ENCODE measurements around the gene RUSF1. TPM values are rescaled to one million over a fixed set of nuclear protein-coding genes. Genes with fewer than 3 reads are reported as not detected.

The RUSF1 gene
- polyA plus RNA-seq, 2 donors = 31.6 to 52.1 TPM

GRCh38 chr16:31480851-31481536, 27.2 kb downstream of the RUSF1 start:
- WGBS, 2 donors = 39 to 47% methylated on average over 7 of the region's 7 CpGs
- H3K4me1 ChIP-seq (ENCODE audit: control insufficient read depth in 2 of 2, insufficient read depth in 2 of 2, low read length in 1 of 2) = peaks cover 5 to 11% of the 10 kb centered on the region in 2 donors
- no peak overlapping the region for H3K4me3 ChIP-seq (ENCODE audit: low read depth in 1 of 2, low read length in 2 of 2)
- H3K36me3 ChIP-seq (ENCODE audit: control insufficient read depth in 2 of 2, insufficient read depth in 2 of 2, low read length in 1 of 2) = peaks cover 0 to 2% of the 10 kb centered on the region in 2 donors
- H3K27me3 ChIP-seq (ENCODE audit: control insufficient read depth in 1 of 2, insufficient read depth in 2 of 2, low read length in 2 of 2) = no peaks in the 10 kb centered on the region
- H3K9me3 ChIP-seq (ENCODE audit: control insufficient read depth in 2 of 2, insufficient read depth in 1 of 2, low read depth in 1 of 2, low read length in 1 of 2) = no peaks in the 10 kb centered on the region
- H3K27ac ChIP-seq (ENCODE audit: low read depth in 2 of 2, low read length in 1 of 2) = no peak overlapping the region

GRCh38 chr16:31479751-31480150, 28.4 kb downstream of the RUSF1 start:
- H3K4me3 ChIP-seq (ENCODE audit: low read depth in 1 of 2, low read length in 2 of 2) = no peak overlapping the region
- peaks cover 0 to 2% of the 10 kb centered on the region in 2 donors for H3K36me3 ChIP-seq (ENCODE audit: control insufficient read depth in 2 of 2, insufficient read depth in 2 of 2, low read length in 1 of 2)
- H3K27ac ChIP-seq (ENCODE audit: low read depth in 2 of 2, low read length in 1 of 2) = no peak overlapping the region
- no peaks in the 10 kb centered on the region for H3K9me3 ChIP-seq (ENCODE audit: control insufficient read depth in 2 of 2, insufficient read depth in 1 of 2, low read depth in 1 of 2, low read length in 1 of 2)
- 73 to 78% methylated on average over 9 of the region's 9 CpGs for WGBS, 2 donors
- peaks cover 7 to 13% of the 10 kb centered on the region in 2 donors for H3K4me1 ChIP-seq (ENCODE audit: control insufficient read depth in 2 of 2, insufficient read depth in 2 of 2, low read length in 1 of 2)
- H3K27me3 ChIP-seq (ENCODE audit: control insufficient read depth in 1 of 2, insufficient read depth in 2 of 2, low read length in 2 of 2) = no peaks in the 10 kb centered on the region

- WGBS, 2 donors = 75 to 76% methylated on average over 3 of the region's 3 CpGs
- peaks cover 0 to 2% of the 10 kb centered on the region in 2 donors for H3K36me3 ChIP-seq (ENCODE audit: control insufficient read depth in 2 of 2, insufficient read depth in 2 of 2, low read length in 1 of 2)
- H3K4me3 ChIP-seq (ENCODE audit: low read depth in 1 of 2, low read length in 2 of 2) = no peak overlapping the region
- H3K27me3 ChIP-seq (ENCODE audit: control insufficient read depth in 1 of 2, insufficient read depth in 2 of 2, low read length in 2 of 2) = no peaks in the 10 kb centered on the region
- H3K27ac ChIP-seq (ENCODE audit: low read depth in 2 of 2, low read length in 1 of 2) = no peak overlapping the region
- peaks cover 7 to 13% of the 10 kb centered on the region in 2 donors for H3K4me1 ChIP-seq (ENCODE audit: control insufficient read depth in 2 of 2, insufficient read depth in 2 of 2, low read length in 1 of 2)
- H3K9me3 ChIP-seq (ENCODE audit: control insufficient read depth in 2 of 2, insufficient read depth in 1 of 2, low read depth in 1 of 2, low read length in 1 of 2) = no peaks in the 10 kb centered on the region
Observed at GRCh38 chr16:31478956-31479355, 29.2 kb downstream of the RUSF1 start.

DNA sequence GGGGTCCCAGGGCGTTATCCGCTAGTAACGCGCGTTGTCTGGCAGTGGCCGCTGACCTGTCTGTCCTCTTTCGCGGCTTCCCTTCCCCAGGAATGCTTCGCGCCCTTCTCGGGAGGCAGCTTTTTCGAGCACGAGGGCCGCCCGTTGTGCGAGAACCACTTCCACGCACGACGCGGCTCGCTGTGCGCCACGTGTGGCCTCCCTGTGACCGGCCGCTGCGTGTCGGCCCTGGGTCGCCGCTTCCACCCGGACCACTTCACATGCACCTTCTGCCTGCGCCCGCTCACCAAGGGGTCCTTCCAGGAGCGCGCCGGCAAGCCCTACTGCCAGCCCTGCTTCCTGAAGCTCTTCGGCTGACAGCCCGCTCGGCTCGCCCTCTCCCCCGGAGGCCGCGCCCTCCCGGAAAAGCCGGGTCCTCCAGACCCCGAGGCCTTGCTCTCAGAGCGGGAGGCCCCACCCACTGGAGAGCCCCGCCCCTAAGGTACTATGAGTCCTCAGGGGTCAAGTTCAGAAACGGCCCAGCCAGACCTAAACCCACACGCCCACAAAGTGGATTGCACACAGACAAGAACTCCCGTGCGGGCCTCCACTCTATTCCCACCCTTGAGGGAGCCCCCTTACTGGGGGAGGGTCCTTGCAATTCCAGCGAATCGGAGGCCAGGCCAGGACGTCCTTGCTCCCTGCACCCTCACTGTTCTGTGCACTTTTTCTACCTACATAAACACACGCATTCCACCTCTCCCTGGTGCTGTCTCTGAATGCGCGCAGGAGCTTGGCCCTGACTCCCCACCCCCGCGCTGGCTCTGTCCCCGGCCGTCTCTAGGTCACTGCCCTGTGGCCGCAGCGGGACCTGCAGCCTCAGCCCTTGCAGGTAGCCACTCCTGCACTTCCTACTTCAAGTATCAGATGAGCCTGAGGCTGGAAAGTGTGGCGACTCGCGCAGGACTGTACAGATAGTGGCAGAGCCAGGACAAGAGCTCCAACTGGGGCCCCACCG, 30.7 kb downstream of the RUSF1 start:
- H3K9me3 ChIP-seq (ENCODE audit: control insufficient read depth in 2 of 2, insufficient read depth in 1 of 2, low read depth in 1 of 2, low read length in 1 of 2) = no peaks in the 10 kb centered on the region
- peaks cover 0 to 2% of the 10 kb centered on the region in 2 donors for H3K36me3 ChIP-seq (ENCODE audit: control insufficient read depth in 2 of 2, insufficient read depth in 2 of 2, low read length in 1 of 2)
- H3K27ac ChIP-seq (ENCODE audit: low read depth in 2 of 2, low read length in 1 of 2) = peak overlapping the region in 1 of 2 donors; percentile 48
- H3K27me3 ChIP-seq (ENCODE audit: control insufficient read depth in 1 of 2, insufficient read depth in 2 of 2, low read length in 2 of 2) = no peaks in the 10 kb centered on the region
- H3K4me3 ChIP-seq (ENCODE audit: low read depth in 1 of 2, low read length in 2 of 2) = peak overlapping the region; percentile 31 to 44
- peaks cover 9 to 18% of the 10 kb centered on the region in 2 donors for H3K4me1 ChIP-seq (ENCODE audit: control insufficient read depth in 2 of 2, insufficient read depth in 2 of 2, low read length in 1 of 2)
- 33 to 42% methylated on average over 67 of the region's 67 CpGs for WGBS, 2 donors

DNA sequence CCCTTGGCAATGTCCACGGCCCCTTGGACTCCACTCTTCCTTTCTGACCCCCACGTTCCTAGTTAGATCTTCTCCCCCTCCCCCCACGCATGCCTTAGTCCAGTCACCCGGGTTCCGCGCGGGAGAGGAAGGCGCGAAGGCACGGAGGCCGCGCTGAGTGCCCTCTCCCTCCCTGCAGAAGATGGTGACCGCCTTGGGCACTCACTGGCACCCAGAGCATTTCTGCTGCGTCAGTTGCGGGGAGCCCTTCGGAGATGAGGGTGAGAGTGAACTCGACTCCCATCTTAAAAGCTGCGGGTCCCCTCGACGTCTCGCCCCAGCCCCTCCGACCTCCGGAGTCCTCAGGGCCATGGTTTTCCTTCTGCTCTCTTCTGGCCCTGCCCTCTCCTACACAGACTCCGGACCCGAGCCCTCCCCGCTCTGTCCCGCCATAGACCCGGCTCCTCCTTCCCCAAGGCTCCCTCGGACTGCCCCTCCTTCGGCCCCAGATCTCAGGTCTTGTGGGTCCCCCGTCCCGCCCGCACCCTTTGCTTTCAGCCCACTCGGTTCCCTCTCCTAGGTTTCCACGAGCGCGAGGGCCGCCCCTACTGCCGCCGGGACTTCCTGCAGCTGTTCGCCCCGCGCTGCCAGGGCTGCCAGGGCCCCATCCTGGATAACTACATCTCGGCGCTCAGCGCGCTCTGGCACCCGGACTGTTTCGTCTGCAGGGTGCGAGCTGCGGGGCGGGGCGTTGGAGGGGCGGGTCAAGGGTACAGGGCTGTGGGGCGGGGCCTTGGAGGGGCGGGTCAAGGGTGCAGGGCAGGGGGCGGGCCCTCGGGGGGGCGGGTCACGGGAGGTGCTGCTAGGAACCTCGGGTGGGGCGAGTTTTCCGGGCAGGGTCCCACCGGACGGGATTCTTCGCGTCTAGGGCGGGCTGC, 31.6 kb downstream of the RUSF1 start:
- Histone ChIP-seq H3K9me3 (ENCODE audit: control insufficient read depth in 2 of 2, insufficient read depth in 1 of 2, low read depth in 1 of 2, low read length in 1 of 2) (no peaks in the 10 kb centered on the region), H3K36me3 (ENCODE audit: control insufficient read depth in 2 of 2, insufficient read depth in 2 of 2, low read length in 1 of 2) (peaks cover 0 to 2% of the 10 kb centered on the region in 2 donors), H3K4me3 (ENCODE audit: low read depth in 1 of 2, low read length in 2 of 2) (peak overlapping the region; percentile 31 to 44), H3K27me3 (ENCODE audit: control insufficient read depth in 1 of 2, insufficient read depth in 2 of 2, low read length in 2 of 2) (no peaks in the 10 kb centered on the region), H3K4me1 (ENCODE audit: control insufficient read depth in 2 of 2, insufficient read depth in 2 of 2, low read length in 1 of 2) (peaks cover 11 to 18% of the 10 kb centered on the region in 2 donors), H3K27ac (ENCODE audit: low read depth in 2 of 2, low read length in 1 of 2) (peak overlapping the region; percentile 29 to 49)
- WGBS, 2 donors = 24 to 32% methylated on average over 65 to 68 of the region's 68 CpGs

GRCh38 chr16:31475946-31476302, 32.3 kb downstream of the RUSF1 start:
- peaks cover 0 to 2% of the 10 kb centered on the region in 2 donors for H3K36me3 ChIP-seq (ENCODE audit: control insufficient read depth in 2 of 2, insufficient read depth in 2 of 2, low read length in 1 of 2)
- H3K27me3 ChIP-seq (ENCODE audit: control insufficient read depth in 1 of 2, insufficient read depth in 2 of 2, low read length in 2 of 2) = no peaks in the 10 kb centered on the region
- peak overlapping the region in 1 of 2 donors; percentile 29 for H3K27ac ChIP-seq (ENCODE audit: low read depth in 2 of 2, low read length in 1 of 2)
- no peak overlapping the region for H3K4me3 ChIP-seq (ENCODE audit: low read depth in 1 of 2, low read length in 2 of 2)
- 48 to 55% methylated on average over 26 of the region's 26 CpGs for WGBS, 2 donors
- peaks cover 11 to 18% of the 10 kb centered on the region in 2 donors for H3K4me1 ChIP-seq (ENCODE audit: control insufficient read depth in 2 of 2, insufficient read depth in 2 of 2, low read length in 1 of 2)
- no peaks in the 10 kb centered on the region for H3K9me3 ChIP-seq (ENCODE audit: control insufficient read depth in 2 of 2, insufficient read depth in 1 of 2, low read depth in 1 of 2, low read length in 1 of 2)

GRCh38 chr16:31474773-31475738, 33.1 kb downstream of the RUSF1 start:
- no peaks in the 10 kb centered on the region for H3K27me3 ChIP-seq (ENCODE audit: control insufficient read depth in 1 of 2, insufficient read depth in 2 of 2, low read length in 2 of 2)

GRCh38 chr16:31474173-31474714, 33.9 kb downstream of the RUSF1 start:
- no peak overlapping the region for H3K27ac ChIP-seq (ENCODE audit: low read depth in 2 of 2, low read length in 1 of 2)

More at GRCh38 chr16:31474773-31475738, 33.1 kb downstream of the RUSF1 start:
- WGBS, 2 donors = 89 to 90% methylated on average over 12 of the region's 12 CpGs
- peaks cover 0 to 2% of the 10 kb centered on the region in 2 donors for H3K36me3 ChIP-seq (ENCODE audit: control insufficient read depth in 2 of 2, insufficient read depth in 2 of 2, low read length in 1 of 2)
- no peak overlapping the region for H3K4me3 ChIP-seq (ENCODE audit: low read depth in 1 of 2, low read length in 2 of 2)
- H3K27ac ChIP-seq (ENCODE audit: low read depth in 2 of 2, low read length in 1 of 2) = no peak overlapping the region
- H3K4me1 ChIP-seq (ENCODE audit: control insufficient read depth in 2 of 2, insufficient read depth in 2 of 2, low read length in 1 of 2) = peaks cover 11 to 18% of the 10 kb centered on the region in 2 donors
- H3K9me3 ChIP-seq (ENCODE audit: control insufficient read depth in 2 of 2, insufficient read depth in 1 of 2, low read depth in 1 of 2, low read length in 1 of 2) = no peaks in the 10 kb centered on the region

More at GRCh38 chr16:31474173-31474714, 33.9 kb downstream of the RUSF1 start:
- H3K36me3 ChIP-seq (ENCODE audit: control insufficient read depth in 2 of 2, insufficient read depth in 2 of 2, low read length in 1 of 2) = peaks cover 0 to 2% of the 10 kb centered on the region in 2 donors
- no peaks in the 10 kb centered on the region for H3K9me3 ChIP-seq (ENCODE audit: control insufficient read depth in 2 of 2, insufficient read depth in 1 of 2, low read depth in 1 of 2, low read length in 1 of 2)
- H3K4me3 ChIP-seq (ENCODE audit: low read depth in 1 of 2, low read length in 2 of 2) = no peak overlapping the region
- WGBS, 2 donors = 75 to 79% methylated on average over 12 of the region's 12 CpGs
- no peaks in the 10 kb centered on the region for H3K27me3 ChIP-seq (ENCODE audit: control insufficient read depth in 1 of 2, insufficient read depth in 2 of 2, low read length in 2 of 2)
- H3K4me1 ChIP-seq (ENCODE audit: control insufficient read depth in 2 of 2, insufficient read depth in 2 of 2, low read length in 1 of 2) = peaks cover 11 to 18% of the 10 kb centered on the region in 2 donors
